H1 (cell line): ENCODE measurements around the gene TLK1. TPM values are rescaled to one million over a fixed set of nuclear protein-coding genes. Genes with fewer than 3 reads are reported as not detected.

Experiments
- CTCF ChIA-PET: fragments of 300-600 bp; sonication (Branson Sonifier 250); formaldehyde crosslinking; loops from one replicate; lab custom pipeline; 2021; ENCODE audit not compliant: partially characterized antibody; lab: Charles Lee
- POLR2A ChIA-PET: fragments of 300-600 bp; sonication (Branson Sonifier 250); formaldehyde crosslinking; loops from one replicate; lab custom pipeline; 2021; ENCODE audit warnings: inconsistent platforms; ENCODE audit not compliant: partially characterized antibody; lab: Charles Lee
- DNase-seq, 2 experiments: peaks; one replicate each; pipeline versions ENCODE4 v3.0.0 to v3.0.0-alpha.2; 2010 to 2022; ENCODE audit warnings: low spot score in 2 of 2, low read depth in 1 of 2, mixed read lengths in 1 of 2
- FAIRE-seq: peaks from 2 replicates; lab custom pipeline; 2011; peaks lifted over from hg19 to GRCh38; lab: Jason Lieb, UNC
- H2AFZ ChIP-seq: 2 replicates; pipeline ENCODE4 v1.8.1; 2012; ENCODE audit warnings: low read length, inconsistent platforms
- H2AK5ac ChIP-seq: 2 replicates; pipeline ENCODE4 v1.6.1; 2013; ENCODE audit warnings: low read depth, low read length
- H2BK120ac ChIP-seq: replicated peaks from 2 replicates; pipeline ENCODE3; 2013; ENCODE audit warnings: low read depth, low read length, inconsistent platforms
- H2BK12ac ChIP-seq: 2 replicates; pipeline ENCODE4 v1.6.1; 2013; ENCODE audit warnings: low read depth, low read length
- H2BK15ac ChIP-seq: 2 replicates; pipeline ENCODE4 v1.6.1; 2013; ENCODE audit warnings: low read length
- H2BK20ac ChIP-seq: 2 replicates; pipeline ENCODE4 v1.6.1; 2013; ENCODE audit warnings: low read length
- H2BK5ac ChIP-seq: 2 replicates; pipeline ENCODE4 v1.6.1; 2013; ENCODE audit warnings: low read depth, low read length
- H3K14ac ChIP-seq: 2 replicates; pipeline ENCODE4 v1.6.1; 2013; ENCODE audit warnings: inconsistent platforms; ENCODE audit not compliant: insufficient read length
- H3K18ac ChIP-seq: 2 replicates; pipeline ENCODE4 v1.6.1; 2013; ENCODE audit warnings: low read length; ENCODE audit errors: extremely low read depth
- H3K23ac ChIP-seq: 2 replicates; pipeline ENCODE4 v1.6.1; 2013; ENCODE audit warnings: inconsistent platforms; ENCODE audit not compliant: insufficient read length
- H3K23me2 ChIP-seq: 2 replicates; pipeline ENCODE4 v1.6.1; 2013; ENCODE audit warnings: low read depth, low read length
- H3K27ac ChIP-seq: 2 replicates; pipeline ENCODE4 v1.6.1; 2011; ENCODE audit warnings: low read depth, low read length, inconsistent platforms
- H3K27me3 ChIP-seq, 4 experiments: replicated peaks in 1 of 4; 1 replicate in 1 of 4; 2 replicates in 3 of 4; pipeline versions ENCODE4 v1.6.1 to v1.8.1; 2011 to 2013; ENCODE audit warnings: low read length in 3 of 4, mild to moderate bottlenecking in 3 of 4, inconsistent platforms in 2 of 4, mixed read lengths in 2 of 4, moderate library complexity in 1 of 4; ENCODE audit not compliant: control insufficient read depth in 3 of 4, insufficient read depth in 3 of 4; ENCODE audit errors: extremely low read depth in 1 of 4
- H3K36me3 ChIP-seq, 4 experiments: 2 replicates each; pipeline versions ENCODE4 v1.6.1 to v1.8.1; 2011 to 2013; ENCODE audit warnings: mild to moderate bottlenecking in 4 of 4, low read length in 3 of 4, moderate library complexity in 2 of 4, control low read depth in 1 of 4, inconsistent platforms in 1 of 4; ENCODE audit not compliant: insufficient read depth in 4 of 4, control insufficient read depth in 2 of 4
- H3K4ac ChIP-seq: replicated peaks from 2 replicates; pipeline ENCODE3; 2013; ENCODE audit warnings: low read length, low read depth, mixed read lengths, inconsistent platforms; ENCODE audit not compliant: insufficient read length
- H3K4me1 ChIP-seq, 4 experiments: replicated peaks in 1 of 4; 1 replicate in 1 of 4; 2 replicates in 3 of 4; pipeline versions ENCODE4 v1.6.1 to v1.8.1; 2011 to 2013; ENCODE audit warnings: low read length in 3 of 4, inconsistent platforms in 2 of 4, mixed read lengths in 1 of 4; ENCODE audit not compliant: insufficient read depth in 4 of 4, control insufficient read depth in 3 of 4
- H3K4me2 ChIP-seq, 2 experiments: 2 replicates each; pipeline versions ENCODE4 v1.6.1 to v1.8.1; 2011 to 2013; ENCODE audit warnings: low read depth in 2 of 2, low read length in 2 of 2, control low read depth in 1 of 2, inconsistent platforms in 1 of 2, mild to moderate bottlenecking in 1 of 2; ENCODE audit not compliant: insufficient read depth in 1 of 2
- H3K4me3 ChIP-seq, 4 experiments: fragments of 200-600, 300-600 bp in 1 of 4; sonication (generic), shearing (Covaris generic), sonication (Bioruptor Twin) in 1 of 4; 2 replicates each; pipeline versions ENCODE4 v1.5.1 to v1.8.1; 2011 to 2016; ENCODE audit warnings: low read length in 4 of 4, low read depth in 3 of 4, control low read depth in 2 of 4, inconsistent platforms in 2 of 4, mild to moderate bottlenecking in 2 of 4, mixed read lengths in 1 of 4, moderate library complexity in 1 of 4; ENCODE audit not compliant: insufficient read depth in 2 of 4; ENCODE audit errors: extremely low read depth in 1 of 4
- H3K56ac ChIP-seq: replicated peaks from 2 replicates; pipeline ENCODE3; 2013; ENCODE audit warnings: low read depth, mild to moderate bottlenecking, mixed read lengths, low read length, inconsistent platforms; ENCODE audit not compliant: insufficient read length
- H3K79me1 ChIP-seq: 2 replicates; pipeline ENCODE4 v1.6.1; 2013; ENCODE audit warnings: low read depth, low read length, control low read depth
- H3K79me2 ChIP-seq, 2 experiments: 2 replicates each; pipeline versions ENCODE4 v1.6.1 to v1.8.1; 2012 to 2013; ENCODE audit warnings: low read length in 2 of 2, mild to moderate bottlenecking in 2 of 2, inconsistent platforms in 1 of 2; ENCODE audit not compliant: insufficient read depth in 2 of 2, control insufficient read depth in 1 of 2
- H3K9ac ChIP-seq, 4 experiments: replicated peaks in 1 of 4; 1 replicate in 1 of 4; 2 replicates in 3 of 4; pipeline versions ENCODE4 v1.6.1 to v1.8.1; 2011 to 2013; ENCODE audit warnings: low read depth in 3 of 4, low read length in 3 of 4, control low read depth in 2 of 4, mild to moderate bottlenecking in 2 of 4, moderate library complexity in 2 of 4, inconsistent platforms in 1 of 4; ENCODE audit errors: extremely low read depth in 1 of 4
- H3K9me3 ChIP-seq, 2 experiments: 2 replicates each; pipeline versions ENCODE4 v1.6.1 to v1.8.1; 2012 to 2013; ENCODE audit warnings: mild to moderate bottlenecking in 2 of 2, moderate library complexity in 2 of 2, control low read depth in 1 of 2, inconsistent platforms in 1 of 2, low read depth in 1 of 2, low read length in 1 of 2, mixed read lengths in 1 of 2; ENCODE audit not compliant: insufficient read depth in 2 of 2
- H4K20me1 ChIP-seq, 2 experiments: replicated peaks in 1 of 2; 2 replicates each; pipeline versions ENCODE3 to v1.8.1; 2011 to 2013; ENCODE audit warnings: inconsistent platforms in 2 of 2, low read length in 2 of 2, mild to moderate bottlenecking in 1 of 2; ENCODE audit not compliant: insufficient read depth in 2 of 2, control insufficient read depth in 1 of 2
- H4K5ac ChIP-seq: 2 replicates; pipeline ENCODE4 v1.6.1; 2013; ENCODE audit warnings: low read length, low read depth, mixed read lengths, inconsistent platforms; ENCODE audit not compliant: insufficient read length
- H4K8ac ChIP-seq: 2 replicates; pipeline ENCODE4 v1.8.0; 2013; ENCODE audit warnings: mild to moderate bottlenecking, moderate library complexity, low read length, inconsistent platforms; ENCODE audit not compliant: insufficient read depth; ENCODE audit errors: extremely low read depth
- H4K91ac ChIP-seq: replicated peaks from 2 replicates; pipeline ENCODE3; 2013; ENCODE audit warnings: low read length, mixed read lengths, inconsistent platforms; ENCODE audit not compliant: insufficient read length
- BRCA1 ChIP-seq: IDR thresholded peaks from 2 replicates; pipeline ENCODE4 v1.6.1; 2012; ENCODE audit warnings: low read depth, low read length, improper control_type of control experiment
- JUN ChIP-seq: IDR thresholded peaks from 2 replicates; pipeline ENCODE4 v1.6.1; 2011; ENCODE audit warnings: low read depth, mild to moderate bottlenecking, improper control_type of control experiment, low read length
- SP1 ChIP-seq: IDR thresholded peaks from 2 replicates; pipeline ENCODE4 v1.6.1; 2011; ENCODE audit warnings: low read depth, low read length
- WGBS, 2 experiments: shearing (Covaris generic) in 1 of 2; methylation state at CpG; one replicate each; pipeline versions ENCODE4 v1.1.6 to v1.1.7; 2013 to 2015; ENCODE audit warnings: low lambda C conversion rate in 2 of 2, mixed read lengths in 2 of 2, inconsistent platforms in 1 of 2, low coverage in 1 of 2, missing lambda C conversion rate in 1 of 2; ENCODE audit not compliant: insufficient replicate concordance in 2 of 2, insufficient coverage in 1 of 2, insufficient read length in 1 of 2; ENCODE audit errors: extremely low coverage in 1 of 2, missing lambda C conversion rate in 1 of 2; 5-methylcytosine and 5-hydroxymethylcytosine counted together
- polyA plus RNA-seq, 7 experiments: library from polyadenylated mRNA; depleted of rRNA in 3 of 7; stranded (reverse) in 5 of 7; unstranded in 2 of 7; fragments of >200 nt in 5 of 7; fragments of 200-250 nt in 2 of 7; gene quantifications; 1 replicate in 5 of 7; 2 replicates in 1 of 7; 4 replicates in 1 of 7; pipeline versions ENCODE4 v1.2.1 to v1.2.3, GENCODE V29; 2011 to 2013; ENCODE audit warnings: missing spikeins in 2 of 7, mixed read lengths in 2 of 7
- total RNA-seq: library from RNA; stranded (reverse); fragmentation: NEBNext Ultra II Directional; extraction: Animal tissue kit (Norgen Biotek cat#: 25700); gene quantifications from 2 replicates; pipeline ENCODE4 v1.2.1, GENCODE V29; 2021

TLK1 gene
- total and polyA plus RNA-seq, 2 of the 8 experiments (the other 6 are each of a cell fraction or from before 2014, with no cell fraction given): 11.2 to 102 TPM

GRCh38 chr2:171200469-171200868, 39.8 kb upstream of the TLK1 start:
- H4K8ac ChIP-seq: no peak overlapping the region
- no peak overlapping the region for H2BK20ac ChIP-seq
- no peak overlapping the region for H3K56ac ChIP-seq
- H3K9me3 ChIP-seq: no peaks in the 10 kb centered on the region
- no peaks in the 10 kb centered on the region for H3K79me2 ChIP-seq
- H2BK5ac ChIP-seq: no peak overlapping the region
- no peaks in the 10 kb centered on the region for H3K36me3 ChIP-seq
- no peak overlapping the region for H2AFZ ChIP-seq
- H3K4ac ChIP-seq: no peak overlapping the region
- no peak overlapping the region for H3K9ac ChIP-seq
- H2AK5ac ChIP-seq: no peak overlapping the region
- H3K23ac ChIP-seq: no peak overlapping the region
- FAIRE-seq: no peak
- H2BK120ac ChIP-seq: no peak overlapping the region
- TF ChIP-seq BRCA1 (no peak), SP1 (no peak), JUN (no peak)
- TF ChIP-seq, all 59 proteins: peak for 0
- POLR2A ChIA-PET: no interaction called here
- Histone ChIP-seq H3K79me1 (no peaks in the 10 kb centered on the region), H4K91ac (no peak overlapping the region), H3K27ac (no peak overlapping the region), H3K14ac (no peak overlapping the region), H3K18ac (no peak overlapping the region), H3K27me3 (no peaks in the 10 kb centered on the region), H3K23me2 (no peaks in the 10 kb centered on the region), H3K4me2 (no peak overlapping the region), H4K20me1 (no peaks in the 10 kb centered on the region), H3K4me1 (no peaks in the 10 kb centered on the region), H2BK15ac (no peak overlapping the region), H3K4me3 (no peak overlapping the region), H4K5ac (no peak overlapping the region), H2BK12ac (no peak overlapping the region)
- no peak for DNase-seq
- CTCF ChIA-PET: no interaction called here
- 96% methylated on average over 1 of the region's 1 CpG; no CpG with 5 or more reads in 1 of the 2 experiments for WGBS, 2 experiments
